ENCODE results near the gene KRTAP10-3.

KRTAP10-3 gene

GRCh38 chr21:44544566-44544965 lies 14.0 kb downstream of the KRTAP10-3 start:
- DNase-seq, result no peak

- no peak for DNase-seq
These were observed 15.9 kb downstream of the KRTAP10-3 start for GRCh38 chr21:44542716-44543115.

- no peak for DNase-seq
These were observed 17.8 kb downstream of the KRTAP10-3 start for GRCh38 chr21:44540741-44541288.

GRCh38 chr21:44539991-44540666 lies 18.5 kb downstream of the KRTAP10-3 start, which contains the start of gene KRTAP10-1:
KRTAP10-1 (minus strand) TSS chr21:44540195; CDS start chr21:44540150, 45 bp downstream.
- no peak for DNase-seq

- DNase-seq, result no peak
These were observed 19.5 kb downstream of the KRTAP10-3 start for GRCh38 chr21:44539046-44539445.

- no peak for DNase-seq
These were observed 20.4 kb downstream of the KRTAP10-3 start for GRCh38 chr21:44537930-44538911.

GRCh38 chr21:44535963-44536362 lies 22.6 kb downstream of the KRTAP10-3 start:
- DNase-seq, result no peak

GRCh38 chr21:44534688-44535087 lies 23.9 kb downstream of the KRTAP10-3 start:
- no peak for DNase-seq

GRCh38 chr21:44533891-44534627 lies 24.5 kb downstream of the KRTAP10-3 start:
- DNase-seq, result no peak

- DNase-seq, result no peak
These were observed 25.3 kb downstream of the KRTAP10-3 start for GRCh38 chr21:44533121-44533890.

GRCh38 chr21:44532712-44533111 lies 25.9 kb downstream of the KRTAP10-3 start:
- DNase-seq, result no peak

GRCh38 chr21:44531606-44532564 lies 26.7 kb downstream of the KRTAP10-3 start:
- DNase-seq, result no peak

- no peak for DNase-seq
These were observed 27.5 kb downstream of the KRTAP10-3 start for GRCh38 chr21:44530903-44531605.

GRCh38 chr21:44530221-44530902 lies 28.2 kb downstream of the KRTAP10-3 start:
- DNase-seq, result no peak

GRCh38 chr21:44529503-44530125 lies 29.0 kb downstream of the KRTAP10-3 start:
- DNase-seq, result no peak

GRCh38 chr21:44529011-44529421 lies 29.6 kb downstream of the KRTAP10-3 start:
- DNase-seq, result no peak

- no peak for DNase-seq
These were observed 30.0 kb downstream of the KRTAP10-3 start for GRCh38 chr21:44528634-44528995.

GRCh38 chr21:44527983-44528633 lies 30.5 kb downstream of the KRTAP10-3 start:
- no peak for DNase-seq
